H1 (cell line): ENCODE data around the gene RAD51B. TPM values are rescaled to one million over a fixed set of nuclear protein-coding genes. Genes with fewer than 3 reads are reported as not detected.
A peak's percentile ranks its signal among the peaks of the same experiment; 100 is the strongest.

Experiments
- CTCF ChIA-PET: fragments of 300-600 bp; sonication (Branson Sonifier 250); formaldehyde crosslinking; loops from one replicate; lab custom pipeline; 2021; ENCODE audit not compliant: partially characterized antibody; lab: Charles Lee
- POLR2A ChIA-PET: fragments of 300-600 bp; sonication (Branson Sonifier 250); formaldehyde crosslinking; loops from one replicate; lab custom pipeline; 2021; ENCODE audit warnings: inconsistent platforms; ENCODE audit not compliant: partially characterized antibody; lab: Charles Lee
- DNase-seq, 2 experiments: peaks; one replicate each; pipeline versions ENCODE4 v3.0.0 to v3.0.0-alpha.2; 2010 to 2022; ENCODE audit warnings: low spot score in 2 of 2, low read depth in 1 of 2, mixed read lengths in 1 of 2
- FAIRE-seq: peaks from 2 replicates; lab custom pipeline; 2011; peaks lifted over from hg19 to GRCh38; lab: Jason Lieb, UNC
- H2AFZ ChIP-seq: 2 replicates; pipeline ENCODE4 v1.8.1; 2012; ENCODE audit warnings: low read length, inconsistent platforms
- H2AK5ac ChIP-seq: 2 replicates; pipeline ENCODE4 v1.6.1; 2013; ENCODE audit warnings: low read depth, low read length
- H2BK120ac ChIP-seq: replicated peaks from 2 replicates; pipeline ENCODE3; 2013; ENCODE audit warnings: low read depth, low read length, inconsistent platforms
- H2BK12ac ChIP-seq: 2 replicates; pipeline ENCODE4 v1.6.1; 2013; ENCODE audit warnings: low read depth, low read length
- H2BK15ac ChIP-seq: 2 replicates; pipeline ENCODE4 v1.6.1; 2013; ENCODE audit warnings: low read length
- H2BK20ac ChIP-seq: 2 replicates; pipeline ENCODE4 v1.6.1; 2013; ENCODE audit warnings: low read length
- H2BK5ac ChIP-seq: 2 replicates; pipeline ENCODE4 v1.6.1; 2013; ENCODE audit warnings: low read depth, low read length
- H3K14ac ChIP-seq: 2 replicates; pipeline ENCODE4 v1.6.1; 2013; ENCODE audit warnings: inconsistent platforms; ENCODE audit not compliant: insufficient read length
- H3K18ac ChIP-seq: 2 replicates; pipeline ENCODE4 v1.6.1; 2013; ENCODE audit warnings: low read length; ENCODE audit errors: extremely low read depth
- H3K23ac ChIP-seq: 2 replicates; pipeline ENCODE4 v1.6.1; 2013; ENCODE audit warnings: inconsistent platforms; ENCODE audit not compliant: insufficient read length
- H3K23me2 ChIP-seq: 2 replicates; pipeline ENCODE4 v1.6.1; 2013; ENCODE audit warnings: low read depth, low read length
- H3K27ac ChIP-seq: 2 replicates; pipeline ENCODE4 v1.6.1; 2011; ENCODE audit warnings: low read depth, low read length, inconsistent platforms
- H3K27me3 ChIP-seq, 4 experiments: replicated peaks in 1 of 4; 1 replicate in 1 of 4; 2 replicates in 3 of 4; pipeline versions ENCODE4 v1.6.1 to v1.8.1; 2011 to 2013; ENCODE audit warnings: low read length in 3 of 4, mild to moderate bottlenecking in 3 of 4, inconsistent platforms in 2 of 4, mixed read lengths in 2 of 4, moderate library complexity in 1 of 4; ENCODE audit not compliant: control insufficient read depth in 3 of 4, insufficient read depth in 3 of 4; ENCODE audit errors: extremely low read depth in 1 of 4
- H3K36me3 ChIP-seq, 4 experiments: 2 replicates each; pipeline versions ENCODE4 v1.6.1 to v1.8.1; 2011 to 2013; ENCODE audit warnings: mild to moderate bottlenecking in 4 of 4, low read length in 3 of 4, moderate library complexity in 2 of 4, control low read depth in 1 of 4, inconsistent platforms in 1 of 4; ENCODE audit not compliant: insufficient read depth in 4 of 4, control insufficient read depth in 2 of 4
- H3K4ac ChIP-seq: replicated peaks from 2 replicates; pipeline ENCODE3; 2013; ENCODE audit warnings: low read length, low read depth, mixed read lengths, inconsistent platforms; ENCODE audit not compliant: insufficient read length
- H3K4me1 ChIP-seq, 4 experiments: replicated peaks in 1 of 4; 1 replicate in 1 of 4; 2 replicates in 3 of 4; pipeline versions ENCODE4 v1.6.1 to v1.8.1; 2011 to 2013; ENCODE audit warnings: low read length in 3 of 4, inconsistent platforms in 2 of 4, mixed read lengths in 1 of 4; ENCODE audit not compliant: insufficient read depth in 4 of 4, control insufficient read depth in 3 of 4
- H3K4me2 ChIP-seq, 2 experiments: 2 replicates each; pipeline versions ENCODE4 v1.6.1 to v1.8.1; 2011 to 2013; ENCODE audit warnings: low read depth in 2 of 2, low read length in 2 of 2, control low read depth in 1 of 2, inconsistent platforms in 1 of 2, mild to moderate bottlenecking in 1 of 2; ENCODE audit not compliant: insufficient read depth in 1 of 2
- H3K4me3 ChIP-seq, 4 experiments: fragments of 200-600, 300-600 bp in 1 of 4; sonication (generic), shearing (Covaris generic), sonication (Bioruptor Twin) in 1 of 4; 2 replicates each; pipeline versions ENCODE4 v1.5.1 to v1.8.1; 2011 to 2016; ENCODE audit warnings: low read length in 4 of 4, low read depth in 3 of 4, control low read depth in 2 of 4, inconsistent platforms in 2 of 4, mild to moderate bottlenecking in 2 of 4, mixed read lengths in 1 of 4, moderate library complexity in 1 of 4; ENCODE audit not compliant: insufficient read depth in 2 of 4; ENCODE audit errors: extremely low read depth in 1 of 4
- H3K56ac ChIP-seq: replicated peaks from 2 replicates; pipeline ENCODE3; 2013; ENCODE audit warnings: low read depth, mild to moderate bottlenecking, mixed read lengths, low read length, inconsistent platforms; ENCODE audit not compliant: insufficient read length
- H3K79me1 ChIP-seq: 2 replicates; pipeline ENCODE4 v1.6.1; 2013; ENCODE audit warnings: low read depth, low read length, control low read depth
- H3K79me2 ChIP-seq, 2 experiments: 2 replicates each; pipeline versions ENCODE4 v1.6.1 to v1.8.1; 2012 to 2013; ENCODE audit warnings: low read length in 2 of 2, mild to moderate bottlenecking in 2 of 2, inconsistent platforms in 1 of 2; ENCODE audit not compliant: insufficient read depth in 2 of 2, control insufficient read depth in 1 of 2
- H3K9ac ChIP-seq, 4 experiments: replicated peaks in 1 of 4; 1 replicate in 1 of 4; 2 replicates in 3 of 4; pipeline versions ENCODE4 v1.6.1 to v1.8.1; 2011 to 2013; ENCODE audit warnings: low read depth in 3 of 4, low read length in 3 of 4, control low read depth in 2 of 4, mild to moderate bottlenecking in 2 of 4, moderate library complexity in 2 of 4, inconsistent platforms in 1 of 4; ENCODE audit errors: extremely low read depth in 1 of 4
- H3K9me3 ChIP-seq, 2 experiments: 2 replicates each; pipeline versions ENCODE4 v1.6.1 to v1.8.1; 2012 to 2013; ENCODE audit warnings: mild to moderate bottlenecking in 2 of 2, moderate library complexity in 2 of 2, control low read depth in 1 of 2, inconsistent platforms in 1 of 2, low read depth in 1 of 2, low read length in 1 of 2, mixed read lengths in 1 of 2; ENCODE audit not compliant: insufficient read depth in 2 of 2
- H4K20me1 ChIP-seq, 2 experiments: replicated peaks in 1 of 2; 2 replicates each; pipeline versions ENCODE3 to v1.8.1; 2011 to 2013; ENCODE audit warnings: inconsistent platforms in 2 of 2, low read length in 2 of 2, mild to moderate bottlenecking in 1 of 2; ENCODE audit not compliant: insufficient read depth in 2 of 2, control insufficient read depth in 1 of 2
- H4K5ac ChIP-seq: 2 replicates; pipeline ENCODE4 v1.6.1; 2013; ENCODE audit warnings: low read length, low read depth, mixed read lengths, inconsistent platforms; ENCODE audit not compliant: insufficient read length
- H4K8ac ChIP-seq: 2 replicates; pipeline ENCODE4 v1.8.0; 2013; ENCODE audit warnings: mild to moderate bottlenecking, moderate library complexity, low read length, inconsistent platforms; ENCODE audit not compliant: insufficient read depth; ENCODE audit errors: extremely low read depth
- H4K91ac ChIP-seq: replicated peaks from 2 replicates; pipeline ENCODE3; 2013; ENCODE audit warnings: low read length, mixed read lengths, inconsistent platforms; ENCODE audit not compliant: insufficient read length
- CBX8 ChIP-seq: fragments of 300-800, 300-1000 bp; sonication (generic); IDR thresholded peaks from 2 replicates; pipeline ENCODE4 v1.7.1; 2016; ENCODE audit warnings: low read depth, low read length, borderline replicate concordance
- CHD2 ChIP-seq: IDR thresholded peaks from 2 replicates; pipeline ENCODE4 v1.6.1; 2012; ENCODE audit warnings: low read length, improper control_type of control experiment
- FOSL1 ChIP-seq: IDR thresholded peaks from 2 replicates; pipeline ENCODE4 v1.6.1; 2011; ENCODE audit warnings: mild to moderate bottlenecking, low read depth, low read length, moderate library complexity; ENCODE audit not compliant: insufficient read depth
- KDM4A ChIP-seq: IDR thresholded peaks from one replicate; pipeline ENCODE4 v1.7.1; 2012; ENCODE audit warnings: low read depth, mild to moderate bottlenecking, moderate library complexity, low read length, inconsistent platforms; ENCODE audit not compliant: severe bottlenecking
- RNF2 ChIP-seq: fragments of 200-900, 300-1000 bp; sonication (generic); IDR thresholded peaks from 2 replicates; pipeline ENCODE4 v1.7.1; 2016; ENCODE audit warnings: borderline replicate concordance, low read depth, mild to moderate bottlenecking, antibody characterized with exemption, low read length; ENCODE audit not compliant: poor library complexity, severe bottlenecking; ENCODE audit errors: missing control alignments
- SAP30 ChIP-seq: fragments of 300-600 bp; sonication (generic); IDR thresholded peaks from 2 replicates; pipeline ENCODE4 v1.7.1; 2012; ENCODE audit warnings: low read length, moderate library complexity, mild to moderate bottlenecking, inconsistent platforms; ENCODE audit not compliant: insufficient read depth, insufficient replicate concordance
- SIRT6 ChIP-seq: IDR thresholded peaks from one replicate; pipeline ENCODE4 v1.7.1; 2012; ENCODE audit warnings: low read length, inconsistent platforms
- TEAD4 ChIP-seq: IDR thresholded peaks from 2 replicates; pipeline ENCODE4 v1.6.1; 2012; ENCODE audit warnings: low read depth, low read length, inconsistent platforms, mixed read lengths
- ZNF274 ChIP-seq: IDR thresholded peaks from 2 replicates; pipeline ENCODE4 v1.7.0; 2012; ENCODE audit warnings: low read length, borderline replicate concordance; ENCODE audit errors: extremely low read depth
- WGBS, 2 experiments: shearing (Covaris generic) in 1 of 2; methylation state at CpG; one replicate each; pipeline versions ENCODE4 v1.1.6 to v1.1.7; 2013 to 2015; ENCODE audit warnings: low lambda C conversion rate in 2 of 2, mixed read lengths in 2 of 2, inconsistent platforms in 1 of 2, low coverage in 1 of 2, missing lambda C conversion rate in 1 of 2; ENCODE audit not compliant: insufficient replicate concordance in 2 of 2, insufficient coverage in 1 of 2, insufficient read length in 1 of 2; ENCODE audit errors: extremely low coverage in 1 of 2, missing lambda C conversion rate in 1 of 2; 5-methylcytosine and 5-hydroxymethylcytosine counted together
- polyA plus RNA-seq, 7 experiments: library from polyadenylated mRNA; depleted of rRNA in 3 of 7; stranded (reverse) in 5 of 7; unstranded in 2 of 7; fragments of >200 nt in 5 of 7; fragments of 200-250 nt in 2 of 7; gene quantifications; 1 replicate in 5 of 7; 2 replicates in 1 of 7; 4 replicates in 1 of 7; pipeline versions ENCODE4 v1.2.1 to v1.2.3, GENCODE V29; 2011 to 2013; ENCODE audit warnings: missing spikeins in 2 of 7, mixed read lengths in 2 of 7
- total RNA-seq: library from RNA; stranded (reverse); fragmentation: NEBNext Ultra II Directional; extraction: Animal tissue kit (Norgen Biotek cat#: 25700); gene quantifications from 2 replicates; pipeline ENCODE4 v1.2.1, GENCODE V29; 2021
- TF ChIP-seq, protein P1 (sequence below): IDR thresholded peaks from 2 replicates; pipeline ENCODE4 v1.6.1; 2011; ENCODE audit warnings: low read depth, mild to moderate bottlenecking, low read length; ENCODE audit not compliant: insufficient read depth

Gene RAD51B
- total and polyA plus RNA-seq, 2 of the 8 experiments (the other 6 are each of a cell fraction or from before 2014, with no cell fraction given): 3.9 to 14.9 TPM

DNA sequence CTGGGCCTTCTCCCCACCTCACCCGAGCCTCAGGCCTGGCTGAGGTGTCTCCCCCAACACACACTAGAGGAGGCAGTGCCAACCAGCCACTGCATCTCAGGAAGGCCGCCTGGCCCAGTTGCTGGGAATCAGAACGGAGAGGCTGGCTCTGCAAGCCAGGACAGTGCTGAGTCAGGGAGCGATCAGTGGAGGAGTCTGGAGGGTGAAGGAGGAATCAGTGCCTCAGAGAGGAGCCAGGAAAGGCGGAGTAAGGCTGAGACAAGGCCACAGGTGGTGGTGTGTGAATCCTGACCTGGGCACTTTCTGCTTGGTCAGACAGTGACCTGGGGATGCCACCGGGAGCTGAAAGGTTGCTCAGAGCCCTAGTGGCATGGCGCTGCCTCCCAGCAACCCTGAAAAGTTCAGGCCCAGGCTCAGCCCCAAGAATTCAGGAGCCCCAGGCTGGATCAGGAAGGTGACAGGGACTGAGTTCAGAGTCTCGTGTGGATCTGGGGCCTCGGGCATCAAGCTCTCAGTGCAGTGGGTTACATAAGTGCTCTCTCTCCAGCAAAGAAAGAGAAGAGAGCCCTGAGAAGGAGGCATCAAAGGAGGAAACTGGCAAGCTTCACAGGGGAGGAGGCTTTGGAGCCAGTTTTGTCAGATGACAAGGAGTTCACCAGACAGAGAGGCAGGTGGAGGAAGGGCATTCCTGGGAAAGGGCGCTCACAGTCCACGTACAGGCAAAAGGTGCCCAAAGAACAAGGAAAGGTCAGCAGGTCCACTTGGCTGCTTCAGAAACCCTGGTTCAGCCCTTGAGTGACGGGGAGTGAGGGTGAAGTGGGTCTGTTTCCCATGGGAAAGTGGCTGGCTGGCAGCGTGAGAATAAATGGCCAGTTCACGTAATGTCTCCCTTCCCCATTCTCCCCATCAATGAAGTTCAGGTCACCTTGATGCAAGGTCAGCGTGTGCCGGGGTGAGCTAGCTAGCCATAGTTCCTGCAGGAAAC is 885.4 kb downstream of the RAD51B start:
- CTCF ChIA-PET: interaction anchor here (0.9 kb wide), 1 partner anchor 12 kb away, joined by 4 read pairs; no protein-coding TSS in a partner anchor
- TF ChIP-seq RNF2 (no peak), KDM4A (no peak), FOSL1 (no peak), CHD2 (no peak), SAP30 (no peak), SIRT6 (no peak), CBX8 (no peak), ZNF274 (no peak), TEAD4 (no peak)
- TF ChIP-seq, protein P1, sequence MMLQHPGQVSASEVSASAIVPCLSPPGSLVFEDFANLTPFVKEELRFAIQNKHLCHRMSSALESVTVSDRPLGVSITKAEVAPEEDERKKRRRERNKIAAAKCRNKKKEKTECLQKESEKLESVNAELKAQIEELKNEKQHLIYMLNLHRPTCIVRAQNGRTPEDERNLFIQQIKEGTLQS: no peak

More for the DNA sequence above, 885.4 kb downstream of the RAD51B start:
- DNase-seq (no peak), FAIRE-seq (no peak)
- Histone ChIP-seq H3K4ac (no peak overlapping the region), H3K56ac (no peak overlapping the region), H2BK120ac (no peak overlapping the region), H3K23me2 (no peaks in the 10 kb centered on the region), H2BK15ac (no peak overlapping the region), H3K4me3 (no peak overlapping the region), H3K23ac (no peak overlapping the region), H3K14ac (no peak overlapping the region), H3K9ac (no peak overlapping the region), H3K36me3 (no peaks in the 10 kb centered on the region), H2AFZ (no peak overlapping the region), H3K9me3 (no peaks in the 10 kb centered on the region), H2AK5ac (0 out of 2 replicates have a peak overlapping the region, but pooled peaks have one; percentile 10), H3K79me2 (no peaks in the 10 kb centered on the region), H4K8ac (no peak overlapping the region), H3K4me1 (0 out of 7 replicates have a peak, but pooled peaks cover 0 to 3% (median 1%) of the 10 kb centered on the region in 4 experiments), H2BK5ac (no peak overlapping the region; the same call in 1 of the 2 replicates), H2BK12ac (0 out of 2 replicates have a peak overlapping the region, but pooled peaks have one; percentile 60), H3K27me3 (no peaks in the 10 kb centered on the region), H3K27ac (no peak overlapping the region), H2BK20ac (no peak overlapping the region), H3K79me1 (no peaks in the 10 kb centered on the region), H3K4me2 (no peak overlapping the region), H4K20me1 (no peaks in the 10 kb centered on the region), H4K91ac (no peak overlapping the region), H3K18ac (peak overlapping the region; percentile 6; the same call in 1 of the 2 replicates), H4K5ac (no peak overlapping the region)
- POLR2A ChIA-PET: no interaction called here
- WGBS, 2 experiments: 84% methylated on average over 16 of the region's 16 CpGs; no CpG with 5 or more reads in 1 of the 2 experiments
